Bronchial epithelial cell (primary cell): Measurements from ENCODE around the gene P2RX1. TPM values are rescaled to one million over a fixed set of nuclear protein-coding genes. Genes with fewer than 3 reads are reported as not detected.
A peak's percentile ranks its signal among the peaks of the same experiment; 100 is the strongest.

Experiments
- DNase-seq: peaks from one replicate; pipeline ENCODE4 v3.0.0-alpha.2; 2010; ENCODE audit warnings: low read depth
- FAIRE-seq: peaks from 2 replicates; lab custom pipeline; 2011; peaks lifted over from hg19 to GRCh38; lab: Jason Lieb, UNC
- H3K27me3 ChIP-seq: 2 replicates; pipeline ENCODE4 v1.5.1; 2011; ENCODE audit warnings: low read length; ENCODE audit not compliant: control insufficient read depth, insufficient read depth
- H3K36me3 ChIP-seq: 2 replicates; pipeline ENCODE4 v1.5.1; 2011; ENCODE audit warnings: low read length; ENCODE audit not compliant: control insufficient read depth, insufficient read depth
- H3K4me3 ChIP-seq: 2 replicates; pipeline ENCODE4 v1.5.1; 2011; ENCODE audit warnings: mild to moderate bottlenecking, low read depth, low read length, control low read depth
- total RNA-seq: library from RNA; depleted of rRNA; stranded (reverse); fragments of >200 nt; gene quantifications from 2 replicates; pipeline ENCODE4 v1.2.1, GENCODE V29; 2014
- TF ChIP-seq, protein P1 (sequence below): IDR thresholded peaks from 2 replicates; pipeline ENCODE4 v1.5.1; 2011; ENCODE audit warnings: mild to moderate bottlenecking, moderate library complexity, low read length, control low read depth, inconsistent platforms; ENCODE audit not compliant: insufficient read depth, severe bottlenecking

Gene P2RX1
- total RNA-seq, 1 donor from 2014 or later, result not detected

GRCh38 chr17:3893003-3893719 lies 23.1 kb downstream of the P2RX1 start, which contains the start of gene CAMKK1:
Gene CAMKK1, minus strand, starts transcription at chr17:3893053. Its CDS starts 7,366 bp downstream, at chr17:3885687.
- no peaks in the 10 kb centered on the region for H3K27me3 ChIP-seq
- FAIRE-seq, result no peak
- peak within 1 kb of the TSS; percentile 60 for H3K4me3 ChIP-seq
- no peaks in the 10 kb centered on the region for H3K36me3 ChIP-seq
- peak; percentile 60 for DNase-seq
- TF ChIP-seq, protein P1, sequence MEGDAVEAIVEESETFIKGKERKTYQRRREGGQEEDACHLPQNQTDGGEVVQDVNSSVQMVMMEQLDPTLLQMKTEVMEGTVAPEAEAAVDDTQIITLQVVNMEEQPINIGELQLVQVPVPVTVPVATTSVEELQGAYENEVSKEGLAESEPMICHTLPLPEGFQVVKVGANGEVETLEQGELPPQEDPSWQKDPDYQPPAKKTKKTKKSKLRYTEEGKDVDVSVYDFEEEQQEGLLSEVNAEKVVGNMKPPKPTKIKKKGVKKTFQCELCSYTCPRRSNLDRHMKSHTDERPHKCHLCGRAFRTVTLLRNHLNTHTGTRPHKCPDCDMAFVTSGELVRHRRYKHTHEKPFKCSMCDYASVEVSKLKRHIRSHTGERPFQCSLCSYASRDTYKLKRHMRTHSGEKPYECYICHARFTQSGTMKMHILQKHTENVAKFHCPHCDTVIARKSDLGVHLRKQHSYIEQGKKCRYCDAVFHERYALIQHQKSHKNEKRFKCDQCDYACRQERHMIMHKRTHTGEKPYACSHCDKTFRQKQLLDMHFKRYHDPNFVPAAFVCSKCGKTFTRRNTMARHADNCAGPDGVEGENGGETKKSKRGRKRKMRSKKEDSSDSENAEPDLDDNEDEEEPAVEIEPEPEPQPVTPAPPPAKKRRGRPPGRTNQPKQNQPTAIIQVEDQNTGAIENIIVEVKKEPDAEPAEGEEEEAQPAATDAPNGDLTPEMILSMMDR, result no peak

GRCh38 chr17:3892095-3892998 lies 23.9 kb downstream of the P2RX1 start:
- peak overlapping the region; percentile 60 for H3K4me3 ChIP-seq
- TF ChIP-seq, protein P1, result no peak
- H3K27me3 ChIP-seq, result no peaks in the 10 kb centered on the region
- DNase-seq (peak; percentile 24), FAIRE-seq (no peak)
- no peaks in the 10 kb centered on the region for H3K36me3 ChIP-seq

- peak overlapping the region; percentile 60 for H3K4me3 ChIP-seq
- FAIRE-seq, result no peak
- no peaks in the 10 kb centered on the region for H3K27me3 ChIP-seq
- TF ChIP-seq, protein P1, result no peak
- H3K36me3 ChIP-seq, result no peaks in the 10 kb centered on the region
- no peak for DNase-seq
Measured at GRCh38 chr17:3891626-3892094, 24.6 kb downstream of the P2RX1 start.

DNA sequence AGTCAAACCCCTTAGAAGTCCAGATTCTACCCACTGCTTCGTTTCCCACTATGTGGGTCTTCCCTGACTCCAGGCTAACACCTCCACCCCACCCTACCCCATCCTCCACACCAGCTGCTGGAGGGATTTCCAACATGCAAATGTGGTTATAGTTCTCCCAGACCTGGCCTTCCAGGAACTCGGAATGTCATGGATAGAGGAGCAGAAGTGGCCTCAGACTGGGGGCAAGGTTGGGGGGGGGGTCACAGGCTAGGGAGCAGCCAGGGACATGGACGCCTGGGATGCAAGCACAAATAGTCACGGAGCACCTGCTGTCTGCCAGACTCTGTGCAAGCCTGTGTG lies 25.4 kb downstream of the P2RX1 start:
- no peak overlapping the region for H3K4me3 ChIP-seq
- no peak for FAIRE-seq

GRCh38 chr17:3890082-3890877 lies 26.0 kb downstream of the P2RX1 start:
- H3K27me3 ChIP-seq, result no peaks in the 10 kb centered on the region
- H3K4me3 ChIP-seq, result no peak overlapping the region
- TF ChIP-seq, protein P1, result no peak
- FAIRE-seq (peak; percentile 81), DNase-seq (peak; percentile 82)
- H3K36me3 ChIP-seq, result peaks cover 3% of the 10 kb centered on the region

More for the DNA sequence above, 25.4 kb downstream of the P2RX1 start:
- Histone ChIP-seq H3K36me3 (no peaks in the 10 kb centered on the region), H3K27me3 (no peaks in the 10 kb centered on the region)
- DNase-seq, result no peak
- TF ChIP-seq, protein P1, result no peak
